ENCODE data around the gene AREG. TPM values are rescaled to one million over a fixed set of nuclear protein-coding genes. Genes with fewer than 3 reads are reported as not detected.

Gene AREG
- total and polyA plus RNA-seq, 2 experiments from 2014 or later: 0.45 TPM; not detected in 1

DNA sequence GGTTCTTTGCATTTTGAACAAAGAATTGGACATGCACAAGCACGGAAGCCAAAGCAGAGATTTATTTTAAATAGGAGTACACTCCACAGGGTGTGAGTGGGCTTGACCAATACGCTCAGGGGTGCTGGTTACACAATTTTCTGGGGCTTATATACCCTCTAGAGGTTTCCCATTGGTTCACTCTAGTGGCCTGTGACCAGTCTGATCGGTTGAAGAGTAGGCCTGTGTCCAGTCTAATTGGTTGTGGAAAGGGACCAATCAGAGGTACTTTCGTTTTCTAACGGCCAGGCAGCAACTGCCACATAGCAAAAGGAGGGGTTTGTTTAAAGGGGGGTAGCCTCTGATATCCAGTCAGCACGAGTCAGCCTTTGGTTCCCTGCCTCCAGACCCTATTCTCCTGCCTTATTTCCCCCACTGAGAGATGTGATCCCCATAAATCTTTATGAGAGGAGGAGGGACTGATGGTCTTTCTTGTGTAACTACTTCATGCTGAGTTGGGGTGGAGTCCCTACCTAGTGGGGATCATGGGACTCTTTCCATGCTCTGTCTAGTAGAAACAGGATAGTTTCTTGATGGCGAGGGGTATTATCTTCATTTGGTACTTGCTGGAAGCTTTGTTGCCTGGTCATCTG, 11.3 kb upstream of the AREG start (continued):
- TF ChIP-seq, protein P1, sequence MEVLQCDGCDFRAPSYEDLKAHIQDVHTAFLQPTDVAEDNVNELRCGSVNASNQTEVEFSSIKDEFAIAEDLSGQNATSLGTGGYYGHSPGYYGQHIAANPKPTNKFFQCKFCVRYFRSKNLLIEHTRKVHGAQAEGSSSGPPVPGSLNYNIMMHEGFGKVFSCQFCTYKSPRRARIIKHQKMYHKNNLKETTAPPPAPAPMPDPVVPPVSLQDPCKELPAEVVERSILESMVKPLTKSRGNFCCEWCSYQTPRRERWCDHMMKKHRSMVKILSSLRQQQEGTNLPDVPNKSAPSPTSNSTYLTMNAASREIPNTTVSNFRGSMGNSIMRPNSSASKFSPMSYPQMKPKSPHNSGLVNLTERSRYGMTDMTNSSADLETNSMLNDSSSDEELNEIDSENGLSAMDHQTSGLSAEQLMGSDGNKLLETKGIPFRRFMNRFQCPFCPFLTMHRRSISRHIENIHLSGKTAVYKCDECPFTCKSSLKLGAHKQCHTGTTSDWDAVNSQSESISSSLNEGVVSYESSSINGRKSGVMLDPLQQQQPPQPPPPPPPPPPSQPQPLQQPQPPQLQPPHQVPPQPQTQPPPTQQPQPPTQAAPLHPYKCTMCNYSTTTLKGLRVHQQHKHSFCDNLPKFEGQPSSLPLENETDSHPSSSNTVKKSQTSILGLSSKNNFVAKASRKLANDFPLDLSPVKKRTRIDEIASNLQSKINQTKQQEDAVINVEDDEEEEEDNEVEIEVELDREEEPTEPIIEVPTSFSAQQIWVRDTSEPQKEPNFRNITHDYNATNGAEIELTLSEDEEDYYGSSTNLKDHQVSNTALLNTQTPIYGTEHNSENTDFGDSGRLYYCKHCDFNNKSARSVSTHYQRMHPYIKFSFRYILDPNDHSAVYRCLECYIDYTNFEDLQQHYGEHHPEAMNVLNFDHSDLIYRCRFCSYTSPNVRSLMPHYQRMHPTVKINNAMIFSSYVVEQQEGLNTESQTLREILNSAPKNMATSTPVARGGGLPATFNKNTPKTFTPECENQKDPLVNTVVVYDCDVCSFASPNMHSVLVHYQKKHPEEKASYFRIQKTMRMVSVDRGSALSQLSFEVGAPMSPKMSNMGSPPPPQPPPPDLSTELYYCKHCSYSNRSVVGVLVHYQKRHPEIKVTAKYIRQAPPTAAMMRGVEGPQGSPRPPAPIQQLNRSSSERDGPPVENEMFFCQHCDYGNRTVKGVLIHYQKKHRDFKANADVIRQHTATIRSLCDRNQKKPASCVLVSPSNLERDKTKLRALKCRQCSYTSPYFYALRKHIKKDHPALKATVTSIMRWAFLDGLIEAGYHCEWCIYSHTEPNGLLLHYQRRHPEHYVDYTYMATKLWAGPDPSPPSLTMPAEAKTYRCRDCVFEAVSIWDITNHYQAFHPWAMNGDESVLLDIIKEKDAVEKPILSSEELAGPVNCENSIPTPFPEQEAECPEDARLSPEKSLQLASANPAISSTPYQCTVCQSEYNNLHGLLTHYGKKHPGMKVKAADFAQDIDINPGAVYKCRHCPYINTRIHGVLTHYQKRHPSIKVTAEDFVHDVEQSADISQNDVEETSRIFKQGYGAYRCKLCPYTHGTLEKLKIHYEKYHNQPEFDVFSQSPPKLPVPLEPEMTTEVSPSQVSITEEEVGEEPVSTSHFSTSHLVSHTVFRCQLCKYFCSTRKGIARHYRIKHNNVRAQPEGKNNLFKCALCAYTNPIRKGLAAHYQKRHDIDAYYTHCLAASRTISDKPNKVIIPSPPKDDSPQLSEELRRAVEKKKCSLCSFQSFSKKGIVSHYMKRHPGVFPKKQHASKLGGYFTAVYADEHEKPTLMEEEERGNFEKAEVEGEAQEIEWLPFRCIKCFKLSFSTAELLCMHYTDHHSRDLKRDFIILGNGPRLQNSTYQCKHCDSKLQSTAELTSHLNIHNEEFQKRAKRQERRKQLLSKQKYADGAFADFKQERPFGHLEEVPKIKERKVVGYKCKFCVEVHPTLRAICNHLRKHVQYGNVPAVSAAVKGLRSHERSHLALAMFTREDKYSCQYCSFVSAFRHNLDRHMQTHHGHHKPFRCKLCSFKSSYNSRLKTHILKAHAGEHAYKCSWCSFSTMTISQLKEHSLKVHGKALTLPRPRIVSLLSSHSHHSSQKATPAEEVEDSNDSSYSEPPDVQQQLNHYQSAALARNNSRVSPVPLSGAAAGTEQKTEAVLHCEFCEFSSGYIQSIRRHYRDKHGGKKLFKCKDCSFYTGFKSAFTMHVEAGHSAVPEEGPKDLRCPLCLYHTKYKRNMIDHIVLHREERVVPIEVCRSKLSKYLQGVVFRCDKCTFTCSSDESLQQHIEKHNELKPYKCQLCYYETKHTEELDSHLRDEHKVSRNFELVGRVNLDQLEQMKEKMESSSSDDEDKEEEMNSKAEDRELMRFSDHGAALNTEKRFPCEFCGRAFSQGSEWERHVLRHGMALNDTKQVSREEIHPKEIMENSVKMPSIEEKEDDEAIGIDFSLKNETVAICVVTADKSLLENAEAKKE (CRISPR knock-in tag; IDR thresholded peaks at IDR 0.05): no peak

DNA sequence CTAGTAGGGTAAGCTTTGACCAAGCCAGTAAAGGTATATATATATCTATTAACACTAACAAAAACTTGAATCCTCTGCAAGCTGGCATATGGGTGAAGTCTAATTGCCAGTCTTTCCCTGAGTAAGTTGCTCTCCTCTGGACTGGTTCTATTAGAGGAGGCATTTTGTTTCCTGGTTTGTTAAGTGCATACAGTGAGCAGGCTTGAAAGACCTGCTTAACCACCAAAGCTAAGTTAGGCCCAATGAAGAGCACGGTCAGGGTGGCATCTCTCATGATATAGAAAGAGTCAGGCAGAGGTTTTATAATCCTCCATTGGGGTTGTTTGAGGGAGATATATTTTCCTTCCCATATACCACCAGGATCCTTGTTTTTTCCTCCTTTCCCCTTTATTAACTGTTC, 9.6 kb upstream of the AREG start:
- DNase-seq (ENCODE audit: low spot score) (no peak), ATAC-seq (no peak)
- no peaks in the 10 kb centered on the region for H3F3A ChIP-seq (replicated peaks; ENCODE audit: low read depth)
- Mint-ChIP-seq H3K36me3 (ENCODE audit: low read depth) (no peaks in the 10 kb centered on the region), H3K9me3 (no peaks in the 10 kb centered on the region), H3K4me3 (no peak overlapping the region), H3K27me3 (ENCODE audit: insufficient read depth, low read depth, poor library complexity) (no peaks in the 10 kb centered on the region), H3K27ac (no peak overlapping the region), H3K4me1 (no peaks in the 10 kb centered on the region)
- no peak overlapping the region for H3K27ac ChIP-seq (ENCODE audit: low read depth)
- H3K4me1 ChIP-seq (ENCODE audit: insufficient read depth): no peaks in the 10 kb centered on the region
- no peaks in the 10 kb centered on the region for H3K79me2 ChIP-seq (replicated peaks; ENCODE audit: insufficient read depth)
- H3K4me3 ChIP-seq: no peak overlapping the region
- no peaks in the 10 kb centered on the region for H4K20me1 ChIP-seq (replicated peaks; ENCODE audit: insufficient read depth)
- H2AFZ ChIP-seq: no peak overlapping the region
- H3K9me2 ChIP-seq (ENCODE audit: insufficient read depth): 0 out of 2 replicates have a peak, but pooled peaks cover 4% of the 10 kb centered on the region
- no peaks in the 10 kb centered on the region for H3K27me3 ChIP-seq (ENCODE audit: insufficient read depth)
- no peak overlapping the region for H3K4me2 ChIP-seq
- no peaks in the 10 kb centered on the region for H3K36me3 ChIP-seq (ENCODE audit: insufficient read depth)
- TF ChIP-seq, protein P2, sequence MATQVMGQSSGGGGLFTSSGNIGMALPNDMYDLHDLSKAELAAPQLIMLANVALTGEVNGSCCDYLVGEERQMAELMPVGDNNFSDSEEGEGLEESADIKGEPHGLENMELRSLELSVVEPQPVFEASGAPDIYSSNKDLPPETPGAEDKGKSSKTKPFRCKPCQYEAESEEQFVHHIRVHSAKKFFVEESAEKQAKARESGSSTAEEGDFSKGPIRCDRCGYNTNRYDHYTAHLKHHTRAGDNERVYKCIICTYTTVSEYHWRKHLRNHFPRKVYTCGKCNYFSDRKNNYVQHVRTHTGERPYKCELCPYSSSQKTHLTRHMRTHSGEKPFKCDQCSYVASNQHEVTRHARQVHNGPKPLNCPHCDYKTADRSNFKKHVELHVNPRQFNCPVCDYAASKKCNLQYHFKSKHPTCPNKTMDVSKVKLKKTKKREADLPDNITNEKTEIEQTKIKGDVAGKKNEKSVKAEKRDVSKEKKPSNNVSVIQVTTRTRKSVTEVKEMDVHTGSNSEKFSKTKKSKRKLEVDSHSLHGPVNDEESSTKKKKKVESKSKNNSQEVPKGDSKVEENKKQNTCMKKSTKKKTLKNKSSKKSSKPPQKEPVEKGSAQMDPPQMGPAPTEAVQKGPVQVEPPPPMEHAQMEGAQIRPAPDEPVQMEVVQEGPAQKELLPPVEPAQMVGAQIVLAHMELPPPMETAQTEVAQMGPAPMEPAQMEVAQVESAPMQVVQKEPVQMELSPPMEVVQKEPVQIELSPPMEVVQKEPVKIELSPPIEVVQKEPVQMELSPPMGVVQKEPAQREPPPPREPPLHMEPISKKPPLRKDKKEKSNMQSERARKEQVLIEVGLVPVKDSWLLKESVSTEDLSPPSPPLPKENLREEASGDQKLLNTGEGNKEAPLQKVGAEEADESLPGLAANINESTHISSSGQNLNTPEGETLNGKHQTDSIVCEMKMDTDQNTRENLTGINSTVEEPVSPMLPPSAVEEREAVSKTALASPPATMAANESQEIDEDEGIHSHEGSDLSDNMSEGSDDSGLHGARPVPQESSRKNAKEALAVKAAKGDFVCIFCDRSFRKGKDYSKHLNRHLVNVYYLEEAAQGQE (IDR thresholded peaks at IDR 0.05; ENCODE audit: unreplicated experiment): no peak
- TF ChIP-seq ZNF331 (CRISPR knock-in tag; IDR thresholded peaks at IDR 0.05; ENCODE audit: low read depth) (no peak), JUNB (IDR thresholded peaks at IDR 0.05; ENCODE audit: unreplicated experiment) (no peak), POLR2AphosphoS5 (IDR thresholded peaks at IDR 0.05; ENCODE audit: low read depth) (no peak)
- TF ChIP-seq, protein P1 (CRISPR knock-in tag; IDR thresholded peaks at IDR 0.05): no peak
